CD14-positive monocyte (primary cell): ENCODE data around the gene ARHGEF1. TPM values are rescaled to one million over a fixed set of nuclear protein-coding genes. Genes with fewer than 3 reads are reported as not detected.

Experiments
- DNase-seq, 3 donors: peaks; one replicate each; pipeline ENCODE4 v3.0.0-alpha.2; 2011 to 2022
- H2AFZ ChIP-seq: 2 replicates; pipeline ENCODE4 v1.6.0; 2012; ENCODE audit warnings: mild to moderate bottlenecking, low read depth, low read length, inconsistent platforms; ENCODE audit not compliant: insufficient read depth, poor library complexity, severe bottlenecking
- H3K27ac ChIP-seq, 2 donors: 1 replicate in 1 of 2; 2 replicates in 1 of 2; pipeline ENCODE4 v1.5.1; 2012 to 2013; ENCODE audit warnings: low read length in 2 of 2, control low read depth in 1 of 2, inconsistent platforms in 1 of 2, low read depth in 1 of 2, mild to moderate bottlenecking in 1 of 2
- H3K27me3 ChIP-seq, 2 donors: one replicate each; pipeline versions ENCODE4 v1.6.0 to v1.6.1; 2011 to 2013; ENCODE audit warnings: low read length in 2 of 2; ENCODE audit not compliant: control insufficient read depth in 2 of 2, insufficient read depth in 2 of 2
- H3K36me3 ChIP-seq, 2 donors: replicated peaks in 1 of 2; 1 replicate in 1 of 2; 2 replicates in 1 of 2; pipeline versions ENCODE4 v1.5.1 to v1.6.1; 2012 to 2013; ENCODE audit warnings: low read length in 2 of 2, control low read depth in 1 of 2, inconsistent platforms in 1 of 2, mild to moderate bottlenecking in 1 of 2; ENCODE audit not compliant: insufficient read depth in 2 of 2, control insufficient read depth in 1 of 2
- H3K4me1 ChIP-seq, 2 donors: 1 replicate in 1 of 2; 2 replicates in 1 of 2; pipeline versions ENCODE4 v1.5.1 to v1.6.1; 2012 to 2013; ENCODE audit warnings: low read length in 2 of 2, control low read depth in 1 of 2, inconsistent platforms in 1 of 2, mild to moderate bottlenecking in 1 of 2, moderate library complexity in 1 of 2; ENCODE audit not compliant: insufficient read depth in 2 of 2, control insufficient read depth in 1 of 2
- H3K4me2 ChIP-seq: replicated peaks from 2 replicates; pipeline ENCODE3; 2012; ENCODE audit warnings: low read length, moderate library complexity, mild to moderate bottlenecking; ENCODE audit not compliant: poor library complexity, severe bottlenecking; ENCODE audit errors: extremely low read depth
- H3K4me3 ChIP-seq, 3 experiments: fragments of 200-600 bp in 1 of 3; sonication (generic) in 1 of 3; replicated peaks in 1 of 3; 1 replicate in 2 of 3; 2 replicates in 1 of 3; pipeline ENCODE4 v1.5.1; 2011 to 2013; ENCODE audit warnings: low read length in 3 of 3, mild to moderate bottlenecking in 3 of 3, control low read depth in 2 of 3, low read depth in 2 of 3, inconsistent platforms in 1 of 3, moderate library complexity in 1 of 3
- H3K79me2 ChIP-seq: 2 replicates; pipeline ENCODE4 v1.6.0; 2012; ENCODE audit warnings: mild to moderate bottlenecking, control low read depth, inconsistent platforms, low read length, moderate library complexity; ENCODE audit not compliant: insufficient read depth
- H3K9ac ChIP-seq: 2 replicates; pipeline ENCODE4 v1.6.0; 2017; ENCODE audit warnings: low read length, mild to moderate bottlenecking; ENCODE audit not compliant: insufficient read depth, poor library complexity, severe bottlenecking
- H3K9me3 ChIP-seq, 2 donors: replicated peaks in 1 of 2; 1 replicate in 1 of 2; 2 replicates in 1 of 2; pipeline versions ENCODE4 v1.5.1 to v1.6.1; 2012 to 2013; ENCODE audit warnings: low read length in 2 of 2, control low read depth in 1 of 2; ENCODE audit not compliant: control insufficient read depth in 1 of 2, insufficient read depth in 1 of 2
- H4K20me1 ChIP-seq: 2 replicates; pipeline ENCODE4 v1.6.0; 2012; ENCODE audit warnings: mild to moderate bottlenecking, low read length, control low read depth, moderate library complexity; ENCODE audit not compliant: insufficient read depth
- H3K27ac Mint-ChIP-seq, 7 donors: one replicate each; pipeline ENCODE4 v1.8.0; 2020; ENCODE audit warnings: mild to moderate bottlenecking in 7 of 7, mixed read lengths in 7 of 7, moderate library complexity in 6 of 7, inconsistent platforms in 2 of 7
- H3K27me3 Mint-ChIP-seq, 3 donors: one replicate each; pipeline ENCODE4 v1.8.0; 2021 to 2022; ENCODE audit warnings: low read depth in 3 of 3, mild to moderate bottlenecking in 3 of 3, mixed read lengths in 3 of 3, moderate library complexity in 3 of 3, inconsistent platforms in 1 of 3
- H3K36me3 Mint-ChIP-seq, 2 donors: one replicate each; pipeline ENCODE4 v1.8.0; 2020; ENCODE audit warnings: mixed read lengths in 2 of 2, inconsistent platforms in 1 of 2, mild to moderate bottlenecking in 1 of 2
- H3K4me1 Mint-ChIP-seq: one replicate; pipeline ENCODE4 v1.8.0; 2020; ENCODE audit warnings: mild to moderate bottlenecking, mixed read lengths
- H3K4me3 Mint-ChIP-seq, 2 donors: one replicate each; pipeline ENCODE4 v1.8.0; 2020; ENCODE audit warnings: mild to moderate bottlenecking in 2 of 2, mixed read lengths in 2 of 2, moderate library complexity in 1 of 2
- H3K9me3 Mint-ChIP-seq, 7 donors: one replicate each; pipeline ENCODE4 v1.8.0; 2020 to 2022; ENCODE audit warnings: mixed read lengths in 7 of 7, mild to moderate bottlenecking in 6 of 7, moderate library complexity in 6 of 7, inconsistent platforms in 2 of 7
- WGBS: methylation state at CpG from one replicate; pipeline ENCODE4 v1.1.5; 2013; ENCODE audit warnings: missing lambda C conversion rate; ENCODE audit not compliant: insufficient coverage; 5-methylcytosine and 5-hydroxymethylcytosine counted together
- intact Hi-C, 2 donors: fragments of 100-400 bp; cut with micrococcal nuclease; formaldehyde crosslinking; loops; one replicate each; pipeline versions ENCODE4 v1.15.0 to v1.15.1; 2023
- polyA plus RNA-seq, 3 donors: library from polyadenylated mRNA; depleted of rRNA in 1 of 3; unstranded in 2 of 3; stranded (reverse) in 1 of 3; fragments of 300-500 nt in 2 of 3; fragments of >200 nt in 1 of 3; fragmentation: Illumina TruSeq in 2 of 3; gene quantifications; 1 replicate in 2 of 3; 2 replicates in 1 of 3; pipeline ENCODE4 v1.2.3, GENCODE V29; 2012 to 2021
- TF ChIP-seq, protein P1 (sequence below): fragments of 200-600 bp; IDR thresholded peaks from one replicate; pipeline ENCODE4 v1.8.0; 2022; ENCODE audit warnings: antibody characterized with exemption, mild to moderate bottlenecking

The ARHGEF1 gene
- polyA plus RNA-seq, 3 donors: 82.8 to 622 (median 95.5) TPM

DNA sequence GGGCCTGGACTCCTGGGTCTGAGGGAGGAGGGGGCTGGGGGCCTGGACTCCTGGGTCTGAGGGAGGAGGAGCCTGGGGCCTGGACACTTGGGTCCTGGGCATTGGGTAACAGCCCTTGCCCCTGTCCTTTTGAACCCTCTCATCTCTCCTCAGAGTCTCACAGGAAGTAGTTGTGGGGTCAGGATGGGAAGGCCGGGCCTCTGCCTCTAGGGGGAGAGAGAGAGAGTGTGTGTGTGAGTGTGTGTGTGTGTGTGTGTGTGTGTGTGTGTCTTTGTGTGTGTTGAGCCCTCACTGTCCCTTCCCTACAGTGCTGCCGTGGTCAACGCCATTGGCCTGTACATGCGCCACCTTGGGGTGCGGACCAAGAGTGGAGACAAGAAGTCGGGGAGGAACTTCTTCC, 10.9 kb downstream of the ARHGEF1 start:
- Histone ChIP-seq H3K4me2 (no peak overlapping the region), H3K4me3 (no peak overlapping the region), H4K20me1 (peaks cover 98% of the 10 kb centered on the region), H3K9ac (no peak overlapping the region), H3K27me3 (no peaks in the 10 kb centered on the region), H2AFZ (no peak overlapping the region), H3K36me3 (peaks cover 79 to 92% of the 10 kb centered on the region in 2 donors), H3K27ac (no peak overlapping the region), H3K79me2 (peaks cover 65% of the 10 kb centered on the region), H3K9me3 (no peaks in the 10 kb centered on the region), H3K4me1 (no peaks in the 10 kb centered on the region)
- Mint-ChIP-seq H3K36me3 (peaks cover 61 to 89% of the 10 kb centered on the region in 2 donors), H3K27ac (peak overlapping the region in 4 of 7 donors; percentile 11 to 90 (median 56)), H3K9me3 (peaks cover 0 to 2% (median 0%) of the 10 kb centered on the region in 7 donors), H3K4me1 (peaks cover 5% of the 10 kb centered on the region), H3K27me3 (peaks cover 0 to 2% (median 2%) of the 10 kb centered on the region in 3 donors), H3K4me3 (no peak overlapping the region)
- intact Hi-C loops: no loop called here
- TF ChIP-seq, protein P1, sequence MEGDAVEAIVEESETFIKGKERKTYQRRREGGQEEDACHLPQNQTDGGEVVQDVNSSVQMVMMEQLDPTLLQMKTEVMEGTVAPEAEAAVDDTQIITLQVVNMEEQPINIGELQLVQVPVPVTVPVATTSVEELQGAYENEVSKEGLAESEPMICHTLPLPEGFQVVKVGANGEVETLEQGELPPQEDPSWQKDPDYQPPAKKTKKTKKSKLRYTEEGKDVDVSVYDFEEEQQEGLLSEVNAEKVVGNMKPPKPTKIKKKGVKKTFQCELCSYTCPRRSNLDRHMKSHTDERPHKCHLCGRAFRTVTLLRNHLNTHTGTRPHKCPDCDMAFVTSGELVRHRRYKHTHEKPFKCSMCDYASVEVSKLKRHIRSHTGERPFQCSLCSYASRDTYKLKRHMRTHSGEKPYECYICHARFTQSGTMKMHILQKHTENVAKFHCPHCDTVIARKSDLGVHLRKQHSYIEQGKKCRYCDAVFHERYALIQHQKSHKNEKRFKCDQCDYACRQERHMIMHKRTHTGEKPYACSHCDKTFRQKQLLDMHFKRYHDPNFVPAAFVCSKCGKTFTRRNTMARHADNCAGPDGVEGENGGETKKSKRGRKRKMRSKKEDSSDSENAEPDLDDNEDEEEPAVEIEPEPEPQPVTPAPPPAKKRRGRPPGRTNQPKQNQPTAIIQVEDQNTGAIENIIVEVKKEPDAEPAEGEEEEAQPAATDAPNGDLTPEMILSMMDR: no peak
- DNase-seq: no peak
- 74% methylated on average over 6 of the region's 6 CpGs for WGBS

DNA sequence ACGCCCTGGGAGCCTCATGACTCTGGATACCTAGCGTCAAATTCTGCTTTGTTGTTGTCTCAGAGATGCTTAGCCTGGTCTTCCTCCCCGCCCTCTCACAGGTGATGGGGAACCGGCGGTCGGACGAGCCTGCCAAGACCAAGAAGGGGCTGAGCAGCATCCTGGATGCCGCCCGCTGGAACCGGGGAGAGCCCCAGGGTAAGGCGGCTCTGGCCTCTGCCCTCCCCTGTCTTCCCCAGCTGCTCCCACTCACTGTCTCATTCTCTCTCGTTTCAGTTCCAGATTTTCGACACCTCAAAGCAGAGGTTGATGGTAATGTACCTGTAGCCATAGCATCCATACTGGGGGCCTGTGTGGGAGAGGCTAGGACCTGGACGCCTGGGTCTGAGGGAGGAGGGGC, 11.4 kb downstream of the ARHGEF1 start:
- no peak overlapping the region for H3K4me3 Mint-ChIP-seq
- no peaks in the 10 kb centered on the region for H3K4me1 ChIP-seq

More for the DNA sequence above, 11.4 kb downstream of the ARHGEF1 start:
- WGBS: 89% methylated on average over 11 of the region's 14 CpGs
- Histone ChIP-seq H3K4me3 (no peak overlapping the region), H3K9me3 (no peaks in the 10 kb centered on the region), H3K27ac (no peak overlapping the region), H3K4me2 (no peak overlapping the region), H3K79me2 (peaks cover 60% of the 10 kb centered on the region), H3K36me3 (peaks cover 78 to 92% of the 10 kb centered on the region in 2 donors), H3K27me3 (no peaks in the 10 kb centered on the region), H3K9ac (no peak overlapping the region), H2AFZ (no peak overlapping the region), H4K20me1 (peaks cover 98% of the 10 kb centered on the region)
- intact Hi-C loops: no loop called here
- Mint-ChIP-seq H3K4me1 (peaks cover 5% of the 10 kb centered on the region), H3K27ac (peak overlapping the region in 1 of 7 donors; percentile 7), H3K27me3 (peaks cover 0 to 2% (median 2%) of the 10 kb centered on the region in 3 donors), H3K9me3 (peaks cover 0 to 2% (median 0%) of the 10 kb centered on the region in 7 donors), H3K36me3 (peaks cover 61 to 89% of the 10 kb centered on the region in 2 donors)
- no peak for DNase-seq
- TF ChIP-seq, protein P1: no peak
